DMS114 treated with DMSO at 0.1 percent for 48 hours (cell line): ENCODE measurements around the gene PRSS36.
"Not testable (repeated sequence)": the region's sequence is repeated elsewhere in the genome, so short reads cannot be mapped to it uniquely, and the experiment has no call there.

Experiments used
- DNase-seq: peaks from one replicate; lab custom pipeline; 2025; ENCODE audit not compliant: unreplicated experiment; lab: John Stamatoyannopoulos, UW

PRSS36 gene

GRCh38 chr16:31142109-31143010 lies 7.5 kb downstream of the PRSS36 start:
- peak; percentile 96 for DNase-seq

DNA sequence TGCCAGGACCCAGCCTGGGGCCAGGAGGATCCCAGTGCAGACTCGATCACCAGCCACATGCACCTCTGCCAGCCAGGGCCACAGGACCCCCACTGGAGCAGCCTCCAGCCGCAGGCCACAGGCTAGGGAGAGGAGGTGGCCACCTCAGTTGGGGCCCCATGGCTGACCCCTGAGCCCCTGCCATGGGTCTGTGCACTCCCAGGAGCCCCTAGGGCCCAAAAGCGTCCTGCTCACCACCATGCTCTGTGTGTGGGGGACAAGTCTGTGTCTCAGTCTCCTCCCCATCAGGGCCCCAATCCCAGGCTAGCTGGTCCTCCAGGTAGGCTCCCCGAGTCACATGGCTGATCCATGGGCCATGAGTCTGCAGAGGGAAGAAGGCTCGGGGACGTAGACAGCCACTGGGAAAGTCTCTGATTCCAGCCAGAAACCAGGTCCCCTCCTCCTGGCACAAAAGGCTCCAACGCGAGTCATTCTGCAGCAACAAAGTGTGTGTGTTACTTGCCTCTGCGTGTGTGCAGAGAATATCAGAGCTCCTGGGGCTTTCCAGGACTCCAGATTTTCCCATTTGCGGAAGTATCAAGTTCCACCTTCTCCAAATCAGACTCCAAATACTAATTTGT lies 8.3 kb downstream of the PRSS36 start:
- no peak for DNase-seq

GRCh38 chr16:31141071-31141469 lies 8.8 kb downstream of the PRSS36 start:
- not testable (repeated sequence) for DNase-seq

- no peak for DNase-seq
Measured at GRCh38 chr16:31138621-31139578, 11.0 kb downstream of the PRSS36 start.

- DNase-seq: not testable (repeated sequence)
Measured at GRCh38 chr16:31136822-31137499, 12.9 kb downstream of the PRSS36 start.

DNA sequence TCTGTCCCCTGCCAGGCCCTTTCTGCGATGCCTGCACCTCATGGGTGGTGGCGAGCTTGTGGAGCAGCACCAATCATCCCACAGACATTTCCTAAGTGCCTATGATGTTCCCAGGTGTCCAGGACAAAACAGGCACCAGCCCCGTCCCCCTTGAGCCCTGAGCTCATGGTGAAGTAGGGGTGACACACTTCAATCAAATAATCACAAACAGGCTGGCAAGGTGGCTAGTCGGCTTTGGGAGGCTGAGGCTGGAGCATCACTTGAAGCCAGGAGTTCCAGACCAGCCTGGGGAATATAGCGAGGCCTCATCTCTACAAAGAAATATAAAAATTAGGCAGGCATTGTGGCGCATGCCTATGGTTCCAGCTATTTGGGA lies 13.6 kb downstream of the PRSS36 start:
- DNase-seq: no peak

GRCh38 chr16:31135535-31136286 lies 14.2 kb downstream of the PRSS36 start, which contains the start of gene PRSS8:
Gene PRSS8, minus strand, starts transcription at chr16:31135727. Its CDS starts 229 bp downstream, at chr16:31135498.
- no peak for DNase-seq

GRCh38 chr16:31134625-31135534 lies 15.0 kb downstream of the PRSS36 start:
- no peak for DNase-seq

GRCh38 chr16:31134091-31134571 lies 15.7 kb downstream of the PRSS36 start:
- no peak for DNase-seq

DNA sequence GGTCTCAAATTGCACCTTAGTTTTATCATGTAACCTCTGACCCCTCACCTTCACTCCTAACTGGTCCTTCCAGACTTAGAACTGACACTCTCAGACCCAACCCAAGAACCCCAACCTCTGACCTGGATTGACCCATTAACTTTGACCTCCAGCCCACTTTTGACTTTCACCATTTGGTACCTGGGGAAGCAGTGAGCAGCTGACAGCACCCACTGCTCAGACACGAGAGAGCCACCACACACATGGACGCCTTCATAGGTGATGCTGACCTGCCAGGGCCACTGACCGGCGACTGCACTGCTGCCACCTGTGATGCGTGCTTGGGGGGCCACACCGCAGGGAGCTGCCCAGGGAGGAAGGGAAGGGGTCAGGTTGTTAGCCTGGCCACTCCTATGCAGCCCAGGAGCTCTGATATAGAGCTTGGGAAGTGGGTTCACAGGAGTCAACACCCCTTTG lies 16.8 kb downstream of the PRSS36 start:
- no peak for DNase-seq

DNA sequence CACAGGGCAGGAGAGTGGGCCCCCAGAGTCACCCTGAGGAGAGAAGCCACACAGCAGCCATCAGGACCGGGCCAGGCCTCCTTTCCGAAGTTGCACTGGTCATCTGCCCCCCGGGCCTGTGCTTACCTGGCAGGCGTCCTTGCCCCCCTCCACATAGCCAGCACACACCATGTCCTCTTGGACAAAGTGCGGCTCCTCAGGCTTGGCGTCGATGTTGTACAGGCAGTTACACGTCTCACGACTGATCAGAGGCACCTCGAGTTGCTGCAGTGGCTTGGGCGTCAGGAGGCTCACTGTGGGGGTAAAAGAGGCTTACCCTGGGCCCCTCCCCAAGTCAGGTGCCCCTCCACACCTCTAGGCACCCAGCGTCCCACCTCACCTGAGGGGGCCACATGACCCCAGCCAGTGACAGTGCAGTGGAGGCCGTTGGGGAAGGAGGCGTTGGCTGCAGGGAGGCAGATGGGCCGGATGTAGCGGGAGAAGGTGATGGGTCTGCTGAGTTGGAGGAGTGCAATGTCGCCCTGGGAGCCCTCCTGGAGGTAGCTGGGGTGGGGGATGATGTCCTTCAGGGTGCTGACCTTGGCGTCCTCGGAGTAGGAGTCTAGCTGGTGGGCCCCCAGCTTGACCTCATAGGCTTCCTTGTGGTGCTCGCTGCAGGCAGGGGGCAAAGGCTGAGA lies 17.4 kb downstream of the PRSS36 start:
- DNase-seq: no peak

GRCh38 chr16:31131841-31132271 lies 18.0 kb downstream of the PRSS36 start:
- DNase-seq: no peak

DNA sequence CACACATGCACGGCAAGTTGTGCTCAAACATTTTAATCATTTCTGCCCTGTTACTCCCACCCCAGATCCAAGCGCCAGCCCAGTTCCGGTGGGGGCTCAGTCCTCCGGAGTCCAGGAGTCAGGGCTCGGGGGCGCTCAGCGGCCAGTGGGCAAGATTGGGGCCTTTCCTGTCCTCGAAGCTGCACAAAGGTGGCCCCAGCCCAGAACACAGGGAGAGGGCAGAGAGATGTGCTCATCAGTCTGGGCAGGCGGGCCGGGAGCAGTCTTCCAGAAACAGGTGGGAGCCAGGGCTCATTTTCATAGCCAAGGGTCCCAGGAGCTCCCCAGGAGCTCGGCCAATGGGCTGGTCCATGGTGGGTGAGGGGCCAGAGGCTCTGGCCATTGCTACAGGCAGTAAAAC lies 18.4 kb downstream of the PRSS36 start:
- no peak for DNase-seq

DNA sequence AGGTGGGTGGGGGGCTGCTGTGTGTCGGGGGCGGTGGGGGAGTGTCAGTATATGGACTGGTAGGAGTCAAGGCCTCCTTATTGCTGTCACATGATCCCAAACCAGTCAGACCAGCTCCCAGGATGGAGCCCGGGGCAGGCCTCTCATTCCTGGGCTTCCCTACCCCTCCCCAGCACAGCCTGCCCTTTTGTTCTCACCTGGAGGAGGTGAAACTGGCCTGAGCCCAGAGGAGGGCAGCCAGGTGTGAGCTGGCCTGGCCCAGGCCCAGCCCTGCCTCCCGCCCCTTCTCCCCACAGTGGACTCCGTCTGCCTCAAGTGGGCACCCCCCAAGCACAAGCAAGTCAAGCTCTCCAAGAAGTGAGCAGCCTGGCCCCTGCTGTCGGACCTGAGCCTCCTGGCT lies 19.0 kb downstream of the PRSS36 start:
- no peak for DNase-seq

DNA sequence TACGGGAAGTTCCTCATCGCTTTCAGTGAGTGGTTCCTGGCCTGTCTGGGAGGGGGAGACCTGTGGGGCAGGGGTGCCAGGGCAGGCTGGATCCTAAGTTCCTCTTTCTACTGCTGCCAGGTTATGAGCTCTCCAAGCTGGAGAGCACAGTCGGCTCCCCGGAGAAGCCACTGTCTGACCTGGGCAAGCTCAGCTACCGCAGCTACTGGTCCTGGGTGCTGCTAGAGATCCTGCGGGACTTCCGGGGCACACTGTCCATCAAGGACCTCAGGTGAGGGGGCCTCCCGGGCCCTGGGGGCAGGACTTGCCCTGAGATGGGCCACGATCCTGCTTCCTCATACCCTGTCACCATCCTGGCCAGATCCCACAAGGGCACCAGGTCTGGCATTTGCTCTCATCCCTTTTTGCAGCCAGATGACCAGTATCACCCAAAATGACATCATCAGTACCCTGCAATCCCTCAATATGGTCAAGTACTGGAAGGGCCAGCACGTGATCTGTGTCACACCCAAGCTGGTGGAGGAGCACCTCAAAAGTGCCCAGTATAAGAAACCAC lies 19.5 kb downstream of the PRSS36 start:
- DNase-seq: no peak

GRCh38 chr16:31129568-31130335 lies 20.1 kb downstream of the PRSS36 start:
- DNase-seq: no peak
